ENCODE measurements around the gene TOP3A. TPM values are rescaled to one million over a fixed set of nuclear protein-coding genes. Genes with fewer than 3 reads are reported as not detected.
A peak's percentile ranks its signal among the peaks of the same experiment; 100 is the strongest.

The TOP3A gene
- total RNA-seq, 1 donor from 2014 or later, result 21.6 TPM

- no peak for DNase-seq (ENCODE audit: low read depth, low spot score)
Measured at GRCh38 chr17:18256351-18256750, 58.4 kb downstream of the TOP3A start.

GRCh38 chr17:18254888-18255649 lies 59.7 kb downstream of the TOP3A start:
- no peak for DNase-seq (ENCODE audit: low read depth, low spot score)

GRCh38 chr17:18253947-18254821 lies 60.6 kb downstream of the TOP3A start:
- no peak for DNase-seq (ENCODE audit: low read depth, low spot score)

- no peak for DNase-seq (ENCODE audit: low read depth, low spot score)
Measured at GRCh38 chr17:18253187-18253884, 61.5 kb downstream of the TOP3A start.

GRCh38 chr17:18252160-18252559 lies 62.6 kb downstream of the TOP3A start:
- DNase-seq (ENCODE audit: low read depth, low spot score), result no peak

- DNase-seq (ENCODE audit: low read depth, low spot score), result no peak
Measured at GRCh38 chr17:18251204-18251603, 63.6 kb downstream of the TOP3A start.

GRCh38 chr17:18250708-18251107 lies 64.1 kb downstream of the TOP3A start:
- no peak for DNase-seq (ENCODE audit: low read depth, low spot score)

GRCh38 chr17:18250259-18250658 lies 64.5 kb downstream of the TOP3A start:
- no peak for DNase-seq (ENCODE audit: low read depth, low spot score)

GRCh38 chr17:18248811-18249210 lies 66.0 kb downstream of the TOP3A start:
- DNase-seq (ENCODE audit: low read depth, low spot score), result no peak

- DNase-seq (ENCODE audit: low read depth, low spot score), result peak; percentile 60
Measured at GRCh38 chr17:18248300-18248731, 66.5 kb downstream of the TOP3A start.

- no peak for DNase-seq (ENCODE audit: low read depth, low spot score)
Measured at GRCh38 chr17:18247613-18248001, 67.2 kb downstream of the TOP3A start.

- no peak for DNase-seq (ENCODE audit: low read depth, low spot score)
Measured at GRCh38 chr17:18246880-18247612, 67.7 kb downstream of the TOP3A start.

GRCh38 chr17:18246109-18246725 lies 68.6 kb downstream of the TOP3A start:
- DNase-seq (ENCODE audit: low read depth, low spot score), result no peak

- DNase-seq (ENCODE audit: low read depth, low spot score), result no peak
Measured at GRCh38 chr17:18245038-18245776, 69.6 kb downstream of the TOP3A start.

GRCh38 chr17:18241229-18241871 lies 73.4 kb downstream of the TOP3A start:
- no peak for DNase-seq (ENCODE audit: low read depth, low spot score)

GRCh38 chr17:18240449-18240848 lies 74.3 kb downstream of the TOP3A start:
- no peak for DNase-seq (ENCODE audit: low read depth, low spot score)

GRCh38 chr17:18238299-18238698 lies 76.5 kb downstream of the TOP3A start:
- DNase-seq (ENCODE audit: low read depth, low spot score), result no peak

GRCh38 chr17:18237461-18237860 lies 77.3 kb downstream of the TOP3A start:
- DNase-seq (ENCODE audit: low read depth, low spot score), result no peak

- no peak for DNase-seq (ENCODE audit: low read depth, low spot score)
Measured at GRCh38 chr17:18236494-18236893, 78.3 kb downstream of the TOP3A start.

Measured in pulmonary artery endothelial cell (primary cell).